C4-2B (cell line): ENCODE measurements around the gene DLX5.

Experiments used
- CTCF ChIP-seq: fragments of 450-650 bp; conservative IDR thresholded peaks from 2 replicates; pipeline ENCODE4 v1.5.1; 2017; ENCODE audit warnings: mild to moderate bottlenecking
- ZFX ChIP-seq: fragments of 450-650 bp; IDR thresholded peaks from 2 replicates; pipeline ENCODE4 v1.6.1; 2017

GRCh38 chr7:96996111-96996957, 28.3 kb downstream of the DLX5 start:
- TF ChIP-seq CTCF (no peak), ZFX (no peak)
